GM21367 (cell line): ENCODE measurements around the gene GALNT14.

Experiments used
- ATAC-seq: cut with Tn5 transposase; IDR thresholded peaks from one replicate; pipeline ENCODE4 v1.9.1; 2021; ENCODE audit not compliant: unreplicated experiment

GALNT14 gene

GRCh38 chr2:30981096-30981495, 157.1 kb downstream of the GALNT14 start:
- no peak for ATAC-seq

DNA sequence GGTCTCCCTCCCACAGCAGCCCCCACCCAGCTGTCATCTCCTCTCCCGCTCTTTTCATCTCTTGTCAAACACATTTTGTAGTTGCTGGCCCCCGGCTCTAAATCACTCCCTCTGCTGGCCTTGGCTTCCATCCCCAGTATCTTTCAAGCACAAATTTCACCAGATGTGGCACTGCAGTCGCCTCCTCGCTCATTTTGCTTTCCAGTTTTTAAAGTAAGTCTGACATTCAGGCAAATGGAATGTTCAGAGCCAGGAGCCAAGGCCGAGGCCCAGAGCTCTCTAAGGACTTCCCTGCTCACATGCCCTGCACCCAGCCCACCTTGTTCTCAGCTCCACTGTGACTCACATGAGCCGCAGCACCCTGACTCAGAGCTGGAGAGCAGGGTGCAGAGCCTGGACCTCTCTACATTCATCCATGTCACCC, 158.4 kb downstream of the GALNT14 start:
- no peak for ATAC-seq

DNA sequence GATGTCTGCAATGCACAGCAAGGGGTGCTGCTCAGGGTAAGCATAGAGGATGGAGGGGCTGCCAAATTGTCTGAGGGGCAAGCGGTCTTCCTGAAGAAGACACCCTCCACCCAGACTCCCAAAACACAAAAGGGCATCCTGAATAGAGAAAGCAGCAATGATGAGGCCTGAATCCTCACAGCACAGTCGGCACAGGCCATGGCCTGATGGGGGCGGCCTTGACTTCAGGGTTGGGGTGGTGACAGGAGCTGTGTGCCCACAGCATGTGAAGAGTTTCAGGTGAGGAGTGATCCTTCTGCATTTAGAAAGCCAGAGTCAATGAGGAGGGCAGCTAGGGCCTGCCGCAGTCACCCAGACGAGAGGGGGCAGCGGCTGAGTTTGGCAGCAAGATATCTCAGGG, 159.4 kb downstream of the GALNT14 start:
- no peak for ATAC-seq

- ATAC-seq, result no peak
Observed at GRCh38 chr2:30978044-30978443, 160.2 kb downstream of the GALNT14 start.

DNA sequence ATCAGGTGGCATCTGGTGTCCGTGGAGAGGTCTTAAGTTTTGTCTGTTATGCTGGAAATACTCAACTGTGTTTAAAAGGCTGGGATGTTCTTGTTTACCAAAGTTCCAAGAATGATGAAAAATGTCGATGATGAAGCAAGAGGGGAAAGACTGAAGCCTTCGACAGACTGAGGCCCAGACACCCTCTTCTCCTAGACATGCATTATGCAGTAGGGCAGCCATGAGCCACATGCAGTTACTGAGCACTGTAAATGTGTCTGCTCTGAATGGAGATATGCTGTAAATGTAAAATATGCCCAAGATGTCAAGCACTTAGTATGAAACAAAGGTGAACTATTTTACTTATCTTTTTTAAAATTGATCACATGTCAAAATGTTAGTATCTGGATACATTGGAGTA, 163.1 kb downstream of the GALNT14 start:
- no peak for ATAC-seq

DNA sequence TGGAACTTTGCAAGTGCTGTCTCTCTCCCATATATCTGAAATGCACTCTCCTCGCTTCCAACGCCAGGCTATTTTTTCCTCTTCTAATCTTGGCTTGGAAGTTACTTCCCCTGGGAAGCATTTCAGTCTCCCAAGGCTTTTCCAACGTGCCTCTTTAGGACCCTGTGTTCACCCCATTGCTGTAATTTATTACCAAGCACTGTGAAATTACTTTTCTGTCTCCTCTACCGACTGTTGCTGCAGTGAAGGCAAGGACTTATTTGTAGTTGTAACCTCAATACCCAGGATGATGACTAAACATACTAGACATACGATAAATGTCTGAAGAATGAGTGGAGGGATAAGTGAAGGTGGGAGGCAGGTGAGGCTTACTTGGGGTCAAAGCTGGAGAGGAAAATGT, 163.7 kb downstream of the GALNT14 start:
- no peak for ATAC-seq

DNA sequence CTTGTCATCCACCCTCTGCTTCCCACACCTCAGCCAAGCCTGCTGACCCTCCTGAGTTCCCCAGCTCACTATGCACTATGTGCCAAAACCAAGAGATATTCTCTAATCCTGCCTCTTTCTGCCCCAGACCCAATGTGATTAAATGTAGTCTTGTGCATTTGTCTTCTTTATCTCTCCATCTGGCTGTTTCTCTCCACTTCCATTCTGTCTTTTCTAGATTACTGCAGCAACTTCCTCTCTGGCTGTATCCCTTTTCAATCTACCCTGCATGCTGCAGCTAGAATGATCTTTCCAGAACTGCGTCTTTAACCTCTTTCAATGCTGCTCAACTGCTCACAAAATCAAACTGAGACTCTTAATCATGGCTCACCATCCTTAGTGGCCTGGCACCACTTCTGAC, 164.1 kb downstream of the GALNT14 start:
- no peak for ATAC-seq

DNA sequence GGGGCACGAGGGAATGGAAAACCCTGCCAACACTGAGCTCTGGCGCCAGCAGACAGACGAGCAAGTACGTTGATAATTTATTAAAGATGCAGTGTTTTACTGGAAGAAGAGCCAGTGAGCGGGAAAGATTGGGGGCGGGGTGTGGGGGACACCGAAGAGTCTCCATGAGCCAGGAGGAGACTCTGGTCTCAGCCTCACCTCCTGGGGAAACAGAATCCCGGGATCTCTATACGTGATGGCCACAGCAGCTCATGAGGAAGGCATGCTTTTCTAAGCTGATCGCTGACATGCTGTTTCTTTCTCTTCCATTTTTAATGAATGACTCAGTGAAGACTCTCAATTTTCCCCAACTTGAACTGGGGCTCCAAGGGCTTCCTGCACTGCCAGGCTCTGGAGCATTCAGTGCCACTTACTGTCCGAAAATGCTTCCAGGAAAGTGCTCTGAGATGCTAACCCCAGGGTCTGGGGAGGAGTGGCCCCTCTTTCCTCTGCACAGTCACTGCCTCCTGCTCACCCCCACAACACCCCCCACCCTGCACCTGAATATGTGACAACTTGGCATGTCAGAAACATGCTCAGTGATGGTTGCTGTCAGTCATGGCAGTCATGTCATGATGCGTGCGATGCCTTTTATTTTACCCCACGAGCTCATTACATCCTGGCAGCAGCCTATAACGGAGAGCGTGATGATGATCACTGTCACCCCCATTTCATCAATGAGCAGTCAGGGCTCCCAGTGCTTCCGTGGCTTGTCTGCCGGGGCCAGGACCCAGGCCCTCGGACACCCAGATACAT, 166.8 kb downstream of the GALNT14 start:
- ATAC-seq, result no peak

DNA sequence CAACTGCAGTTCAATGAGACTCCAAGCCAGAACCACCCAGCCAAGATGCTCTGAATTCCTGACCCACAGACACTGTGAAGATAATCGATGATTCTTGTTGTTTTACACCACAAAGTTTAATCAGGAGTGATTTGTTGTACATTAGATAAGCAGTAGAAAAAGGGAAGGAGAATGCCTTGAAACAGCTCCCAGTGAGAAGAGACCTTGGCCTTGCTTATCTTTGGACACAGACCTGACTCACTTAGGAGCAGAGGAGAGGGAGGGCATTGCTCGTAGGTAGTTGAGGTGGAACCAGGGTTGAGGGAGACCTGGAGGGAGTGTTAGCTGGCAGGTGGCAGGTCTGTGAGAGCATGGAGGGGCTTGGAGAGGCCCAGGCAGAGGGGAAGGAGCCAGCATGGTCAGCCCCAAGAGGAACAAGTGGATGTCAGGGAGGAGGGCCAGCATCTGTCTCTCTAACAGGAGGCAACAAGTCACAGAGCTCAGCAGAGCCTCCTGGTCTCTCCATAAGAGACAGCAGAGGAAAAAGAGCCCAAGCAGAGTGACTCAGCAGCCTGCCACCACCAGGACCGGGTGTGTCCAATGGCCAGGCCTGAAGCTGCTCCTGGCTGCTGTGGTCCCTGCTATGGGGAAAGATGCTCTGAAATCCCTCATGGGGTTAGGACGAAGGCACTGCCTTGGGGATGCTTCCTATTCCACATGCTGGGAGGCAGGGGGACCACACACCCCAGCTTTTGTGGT, 169.4 kb downstream of the GALNT14 start:
- ATAC-seq, result no peak

DNA sequence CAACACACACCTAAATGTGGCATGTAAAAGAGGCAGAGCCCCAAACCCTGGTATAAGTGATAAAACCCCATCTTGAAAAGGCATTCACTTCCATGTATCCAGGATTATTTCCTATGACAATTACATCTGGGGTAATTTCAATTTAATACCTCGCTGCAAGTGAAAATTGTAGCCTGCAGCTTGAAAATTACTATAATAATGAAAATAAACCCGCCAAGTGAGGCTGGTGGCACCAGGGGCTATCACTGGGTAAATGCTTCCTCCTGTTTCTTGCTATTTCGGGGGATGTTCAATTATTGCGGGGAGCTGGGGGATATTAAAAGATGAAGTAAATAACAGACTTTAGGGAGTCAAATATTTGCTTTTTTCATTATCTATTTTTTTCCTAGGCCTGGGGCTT, 171.5 kb downstream of the GALNT14 start:
- no peak for ATAC-seq

DNA sequence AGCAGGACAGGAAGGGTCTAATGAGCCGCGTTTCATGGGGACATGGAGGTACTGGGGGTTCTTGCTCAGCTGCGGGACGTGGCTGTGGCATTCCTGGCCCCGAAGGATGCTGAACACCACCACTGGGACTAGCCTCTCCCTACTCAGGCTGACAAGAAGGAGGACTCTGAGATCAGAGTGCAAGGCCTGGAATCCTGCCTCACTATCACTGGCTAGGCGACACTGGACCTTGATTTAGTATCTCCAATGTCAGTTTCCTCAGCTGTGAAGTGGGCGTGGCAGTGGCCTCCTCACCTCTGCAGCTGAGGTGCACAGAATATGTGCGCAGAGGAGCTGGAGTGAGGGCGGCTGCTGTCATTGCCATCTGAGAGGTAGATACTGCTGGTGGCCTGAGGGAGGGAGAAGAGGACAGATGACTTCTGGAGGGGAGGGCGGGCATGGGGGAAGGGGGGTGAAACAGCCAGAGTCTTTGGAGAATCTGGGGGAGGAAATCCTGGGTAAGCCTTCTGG, 173.2 kb downstream of the GALNT14 start:
- no peak for ATAC-seq

DNA sequence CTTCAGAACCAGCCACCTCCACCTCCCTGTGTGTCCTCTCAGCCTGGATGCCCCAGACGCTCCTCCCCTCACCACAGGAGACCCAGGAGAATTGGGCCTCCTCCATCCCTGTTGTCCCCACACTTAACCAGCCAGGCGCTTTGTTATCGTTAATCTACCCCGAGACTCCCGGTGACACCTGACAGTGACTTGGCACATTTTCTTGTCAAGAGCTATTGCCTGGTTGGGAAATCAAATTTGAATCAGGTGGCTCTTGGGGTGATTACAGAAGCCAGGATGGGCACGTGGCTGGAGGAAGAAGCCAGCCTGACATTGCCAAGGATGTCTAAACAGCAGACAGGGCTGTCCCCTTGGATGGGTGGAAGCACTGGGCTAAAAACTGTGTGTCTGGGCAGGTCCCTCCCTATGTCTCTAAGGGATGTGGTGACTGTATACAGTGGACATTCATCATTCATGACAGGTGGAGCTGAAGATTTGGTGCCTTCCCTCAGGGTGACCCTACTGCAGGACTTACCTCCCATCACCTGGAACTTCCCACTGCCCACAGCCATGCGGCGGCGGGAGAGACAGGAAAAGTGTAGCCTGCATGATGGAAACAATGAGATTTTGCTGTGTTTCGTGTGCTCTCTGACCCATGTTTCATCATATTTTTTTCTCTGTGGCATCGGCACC, 173.8 kb downstream of the GALNT14 start:
- ATAC-seq, result no peak

DNA sequence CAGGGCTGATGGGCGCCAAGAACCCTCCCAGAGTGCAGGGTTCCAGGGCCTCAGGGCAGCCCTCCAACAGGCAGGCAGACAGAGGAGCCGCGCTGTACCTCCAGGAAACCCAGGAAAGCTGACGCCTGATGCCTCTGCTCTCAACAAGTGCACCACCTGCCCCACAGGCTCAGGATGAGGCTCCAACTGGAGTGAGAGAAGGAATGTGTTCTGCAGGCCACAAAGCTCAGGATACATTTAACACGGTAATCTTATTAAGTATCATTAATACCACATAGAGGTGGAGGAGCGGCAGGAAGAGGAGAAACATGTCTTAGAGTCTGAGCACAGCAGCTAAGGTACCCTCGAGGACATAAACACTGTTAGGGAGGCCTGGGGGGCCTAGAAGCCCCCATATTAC, 175.1 kb downstream of the GALNT14 start:
- ATAC-seq, result no peak

GRCh38 chr2:30960213-30960612, 178.0 kb downstream of the GALNT14 start:
- no peak for ATAC-seq

DNA sequence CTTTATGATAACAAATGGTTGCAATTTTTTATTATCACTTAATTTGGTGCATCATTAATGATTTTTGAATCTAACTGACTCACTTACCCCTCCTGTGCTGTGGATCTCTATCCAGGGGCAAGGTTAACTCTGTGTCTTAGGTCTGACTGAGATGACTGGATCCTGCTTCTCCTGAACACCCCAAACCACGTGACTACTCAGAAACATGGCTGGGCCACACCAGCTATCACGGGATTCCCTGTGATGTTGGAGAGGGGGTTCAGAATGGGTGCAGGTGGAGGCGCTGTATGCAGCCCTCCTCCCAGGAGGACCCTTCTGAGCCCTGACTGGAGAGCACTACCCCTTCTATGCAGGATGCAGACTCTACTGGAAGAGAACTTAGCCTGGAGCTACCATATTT, 178.6 kb downstream of the GALNT14 start:
- no peak for ATAC-seq

DNA sequence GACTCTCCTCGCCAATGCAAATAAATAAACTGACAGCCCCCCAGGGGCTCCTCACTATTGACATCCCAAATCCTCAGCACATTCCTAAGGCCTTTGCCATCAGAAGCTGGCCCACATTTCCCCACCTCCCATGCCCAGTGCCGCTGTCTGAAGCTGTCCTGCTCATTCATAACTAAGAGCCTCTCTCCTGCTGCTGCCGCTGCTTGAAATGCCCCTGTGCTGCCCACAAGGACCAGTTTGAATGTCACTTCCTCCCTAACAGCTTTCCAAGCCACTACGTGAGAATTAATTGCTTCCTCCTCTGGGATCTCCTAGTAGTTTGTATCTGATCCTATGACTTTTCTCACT, 179.3 kb downstream of the GALNT14 start:
- ATAC-seq, result no peak

GRCh38 chr2:30958193-30958917, 179.9 kb downstream of the GALNT14 start:
- no peak for ATAC-seq

DNA sequence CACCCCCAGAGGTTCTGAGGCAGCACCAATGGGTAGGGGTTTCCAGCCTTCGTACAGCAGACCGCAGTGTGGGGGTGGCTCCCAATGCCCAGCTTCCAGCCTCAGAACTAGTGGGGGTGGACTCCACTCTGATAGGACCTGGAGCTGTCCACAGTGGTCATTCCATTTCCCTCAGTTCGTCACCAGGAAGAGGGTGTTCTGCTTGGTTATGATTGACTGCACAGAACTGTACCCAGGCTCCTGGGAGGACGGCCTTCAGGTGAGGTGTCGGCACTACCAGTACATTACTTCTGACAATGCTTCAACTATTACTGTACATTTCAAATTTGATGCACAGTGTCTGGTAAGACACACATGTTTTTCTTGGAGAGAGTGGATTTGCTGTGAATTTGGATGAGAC, 180.6 kb downstream of the GALNT14 start:
- no peak for ATAC-seq

- ATAC-seq, result no peak
Observed at GRCh38 chr2:30956995-30957394, 181.2 kb downstream of the GALNT14 start.

DNA sequence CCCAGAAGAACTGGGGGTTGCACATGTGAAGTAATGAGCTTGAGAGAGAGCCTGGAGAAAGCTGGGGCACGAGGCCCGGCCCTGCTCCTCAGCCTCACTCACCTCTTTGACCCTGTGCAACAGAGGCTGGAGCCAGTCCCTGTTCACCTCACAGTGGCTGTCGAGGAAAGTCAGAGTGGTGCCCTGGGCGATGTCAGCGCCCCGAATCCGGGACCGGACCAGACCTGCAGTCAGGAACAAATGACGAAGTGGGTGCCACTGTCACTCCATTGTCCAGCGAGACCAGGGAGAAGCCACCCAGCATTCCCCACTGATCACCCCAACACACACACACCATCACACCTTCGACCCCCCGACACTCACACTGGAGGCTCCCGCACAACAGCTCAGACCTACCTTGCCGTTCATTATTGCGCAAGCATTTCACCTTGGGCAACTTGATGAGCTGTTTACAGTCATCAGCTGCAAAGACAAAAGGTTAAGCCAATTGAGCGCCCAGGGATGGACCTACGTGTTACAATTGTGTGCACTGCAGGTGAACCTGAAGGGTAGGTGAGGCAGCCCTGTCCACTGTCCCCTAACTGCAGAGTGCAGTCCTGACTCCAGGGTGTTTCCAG, 182.6 kb downstream of the GALNT14 start:
- no peak for ATAC-seq

DNA sequence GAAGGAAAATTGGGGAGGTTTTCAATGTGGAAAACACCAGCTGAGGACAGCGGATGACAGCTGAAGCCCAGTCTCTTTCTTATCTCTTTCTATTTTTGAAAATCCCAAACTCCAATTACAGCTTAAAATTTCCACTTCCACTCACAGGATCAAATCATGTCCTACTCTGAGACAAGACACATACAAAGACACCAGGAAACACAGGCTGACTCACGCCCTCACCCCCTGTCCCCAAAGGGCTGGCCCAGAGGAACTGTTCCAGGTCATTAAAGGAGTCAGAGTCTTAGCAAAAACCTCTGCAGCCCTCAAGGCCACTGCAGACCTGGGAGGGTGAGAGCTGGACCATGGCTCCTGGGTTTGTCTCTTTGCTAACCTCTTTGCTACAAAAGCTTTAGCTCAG, 187.9 kb downstream of the GALNT14 start:
- no peak for ATAC-seq
